Body of pancreas (tissue), 4 donors: Measurements from ENCODE around the gene UBE2R2.

Experiments
- CTCF ChIP-seq, 7 experiments: fragments of 450-650 bp in 4 of 7; fragments of 200-600 bp in 3 of 7; sonication (generic) in 3 of 7; IDR thresholded peaks; one replicate each; pipeline ENCODE4 v1.5.1; 2016 to 2019; ENCODE audit warnings: antibody characterized with exemption in 7 of 7
- POLR2A ChIP-seq, 3 donors: fragments of 450-650 bp; IDR thresholded peaks; one replicate each; pipeline ENCODE4 v1.6.1; 2016; ENCODE audit warnings: antibody characterized with exemption in 3 of 3, mild to moderate bottlenecking in 2 of 3

GRCh38 chr9:33881635-33882034 is 64.7 kb downstream of the UBE2R2 start:
- TF ChIP-seq CTCF (IDR thresholded peaks at IDR 0.05): no peak
- TF ChIP-seq POLR2A (IDR thresholded peaks at IDR 0.05): no peak
